D721Med (cell line): ENCODE measurements around the gene TAAR8.

Experiments used
- DNase-seq: peaks from one replicate; pipeline ENCODE4 v3.0.0; 2011; ENCODE audit warnings: low spot score; ENCODE audit not compliant: insufficient read length
- FAIRE-seq: peaks from 2 replicates; lab custom pipeline; 2011; peaks lifted over from hg19 to GRCh38; lab: Jason Lieb, UNC
- TF ChIP-seq, protein P1 (sequence below): IDR thresholded peaks from 2 replicates; pipeline ENCODE4 v1.5.1; 2012; ENCODE audit warnings: mild to moderate bottlenecking, control low read depth; ENCODE audit not compliant: insufficient read depth; ENCODE audit errors: missing control alignments

The TAAR8 gene

GRCh38 chr6:132511831-132512220 lies 40.6 kb upstream of the TAAR8 start:
- FAIRE-seq (no peak), DNase-seq (no peak)
- TF ChIP-seq, protein P1, sequence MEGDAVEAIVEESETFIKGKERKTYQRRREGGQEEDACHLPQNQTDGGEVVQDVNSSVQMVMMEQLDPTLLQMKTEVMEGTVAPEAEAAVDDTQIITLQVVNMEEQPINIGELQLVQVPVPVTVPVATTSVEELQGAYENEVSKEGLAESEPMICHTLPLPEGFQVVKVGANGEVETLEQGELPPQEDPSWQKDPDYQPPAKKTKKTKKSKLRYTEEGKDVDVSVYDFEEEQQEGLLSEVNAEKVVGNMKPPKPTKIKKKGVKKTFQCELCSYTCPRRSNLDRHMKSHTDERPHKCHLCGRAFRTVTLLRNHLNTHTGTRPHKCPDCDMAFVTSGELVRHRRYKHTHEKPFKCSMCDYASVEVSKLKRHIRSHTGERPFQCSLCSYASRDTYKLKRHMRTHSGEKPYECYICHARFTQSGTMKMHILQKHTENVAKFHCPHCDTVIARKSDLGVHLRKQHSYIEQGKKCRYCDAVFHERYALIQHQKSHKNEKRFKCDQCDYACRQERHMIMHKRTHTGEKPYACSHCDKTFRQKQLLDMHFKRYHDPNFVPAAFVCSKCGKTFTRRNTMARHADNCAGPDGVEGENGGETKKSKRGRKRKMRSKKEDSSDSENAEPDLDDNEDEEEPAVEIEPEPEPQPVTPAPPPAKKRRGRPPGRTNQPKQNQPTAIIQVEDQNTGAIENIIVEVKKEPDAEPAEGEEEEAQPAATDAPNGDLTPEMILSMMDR = no peak

GRCh38 chr6:132512342-132512637 lies 40.2 kb upstream of the TAAR8 start:
- DNase-seq = no peak
- TF ChIP-seq, protein P1 = no peak
- FAIRE-seq = no peak

GRCh38 chr6:132512638-132513632 lies 39.5 kb upstream of the TAAR8 start, which contains the start of gene STX7:
Gene STX7, minus strand, starts transcription at chr6:132513116. Its CDS starts 9,586 bp downstream, at chr6:132503530.
- peak; percentile 57 for DNase-seq
- TF ChIP-seq, protein P1 = no peak
- no peak for FAIRE-seq

GRCh38 chr6:132513831-132514545 lies 38.5 kb upstream of the TAAR8 start:
- TF ChIP-seq, protein P1 = no peak
- no peak for FAIRE-seq
- DNase-seq = no peak

DNA sequence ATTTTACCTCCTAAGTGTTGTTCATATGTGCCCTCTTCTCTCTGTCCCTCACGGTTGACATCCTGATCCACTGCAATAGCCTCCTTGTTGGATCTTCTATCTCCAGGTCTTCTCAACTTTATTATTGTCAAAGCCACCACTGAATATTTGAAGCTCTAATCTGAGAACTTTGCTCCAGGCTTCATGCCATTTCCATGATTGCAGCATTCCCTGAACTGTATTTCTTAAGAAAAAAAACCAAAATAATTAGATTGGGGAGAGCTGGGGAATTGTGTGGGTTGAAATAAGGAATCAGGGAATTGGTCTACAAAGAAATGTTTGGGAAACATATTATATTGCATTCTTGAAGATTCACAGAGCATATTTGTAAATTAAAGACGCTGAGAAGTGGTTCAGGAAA lies 37.1 kb upstream of the TAAR8 start:
- FAIRE-seq = no peak
- TF ChIP-seq, protein P1 = no peak
- no peak for DNase-seq

GRCh38 chr6:132520953-132521352 lies 31.5 kb upstream of the TAAR8 start:
- DNase-seq = no peak
- no peak for FAIRE-seq
- TF ChIP-seq, protein P1 = no peak

- DNase-seq (no peak), FAIRE-seq (no peak)
- TF ChIP-seq, protein P1 = no peak
These were observed 27.8 kb upstream of the TAAR8 start for GRCh38 chr6:132524646-132525045.
